Endodermal cell (in vitro differentiated cells): ENCODE data around the gene COL4A2. TPM values are rescaled to one million over a fixed set of nuclear protein-coding genes. Genes with fewer than 3 reads are reported as not detected.

Experiments used
- DNase-seq: peaks from one replicate; pipeline ENCODE4 v3.0.0-alpha.2; 2017
- H3K27ac ChIP-seq: 2 replicates; pipeline ENCODE4 v1.5.1; 2013; ENCODE audit warnings: mild to moderate bottlenecking, low read depth, low read length, moderate library complexity
- H3K27me3 ChIP-seq: 2 replicates; pipeline ENCODE4 v1.6.1; 2013; ENCODE audit warnings: mild to moderate bottlenecking, low read length, moderate library complexity; ENCODE audit not compliant: insufficient read depth, control insufficient read depth, poor library complexity, severe bottlenecking
- H3K36me3 ChIP-seq: 2 replicates; pipeline ENCODE4 v1.7.0; 2013; ENCODE audit warnings: mild to moderate bottlenecking, low read length, moderate library complexity; ENCODE audit not compliant: control insufficient read depth, insufficient read depth
- H3K4me1 ChIP-seq: one replicate; pipeline ENCODE4 v1.7.0; 2013; ENCODE audit warnings: low read length; ENCODE audit not compliant: control insufficient read depth, insufficient read depth
- H3K4me3 ChIP-seq: 2 replicates; pipeline ENCODE4 v1.5.1; 2013; ENCODE audit warnings: mild to moderate bottlenecking, low read length, moderate library complexity
- H3K9ac ChIP-seq: 2 replicates; pipeline ENCODE4 v1.6.1; 2013; ENCODE audit warnings: mild to moderate bottlenecking, low read length, moderate library complexity; ENCODE audit not compliant: poor library complexity, severe bottlenecking; ENCODE audit errors: extremely low read depth
- H3K9me3 ChIP-seq: 2 replicates; pipeline ENCODE4 v1.6.1; 2013; ENCODE audit warnings: mild to moderate bottlenecking, low read length, moderate library complexity; ENCODE audit not compliant: control insufficient read depth
- H3K27ac Mint-ChIP-seq: 2 replicates; pipeline ENCODE4 v1.8.0; 2020; ENCODE audit warnings: mixed read lengths
- H3K27me3 Mint-ChIP-seq: 2 replicates; pipeline ENCODE4 v1.8.0; 2021; ENCODE audit warnings: mild to moderate bottlenecking, mixed read lengths; ENCODE audit not compliant: insufficient read depth
- H3K36me3 Mint-ChIP-seq: 2 replicates; pipeline ENCODE4 v1.8.0; 2020; ENCODE audit warnings: low read depth, mixed read lengths
- H3K4me1 Mint-ChIP-seq: 2 replicates; pipeline ENCODE4 v1.8.0; 2020; ENCODE audit warnings: mixed read lengths
- H3K4me3 Mint-ChIP-seq: 2 replicates; pipeline ENCODE4 v1.8.0; 2020; ENCODE audit warnings: mild to moderate bottlenecking, moderate library complexity, mixed read lengths
- H3K9me3 Mint-ChIP-seq: 2 replicates; pipeline ENCODE4 v1.8.0; 2020; ENCODE audit warnings: mild to moderate bottlenecking, mixed read lengths
- WGBS, 2 experiments: methylation state at CpG; one replicate each; pipeline versions ENCODE4 v1.1.5 to v1.1.7; 2013; ENCODE audit warnings: missing lambda C conversion rate in 2 of 2, mixed read lengths in 1 of 2; ENCODE audit not compliant: insufficient coverage in 1 of 2, insufficient read length in 1 of 2; 5-methylcytosine and 5-hydroxymethylcytosine counted together
- total RNA-seq, 2 donors: library from RNA; stranded (reverse); fragmentation: NEBNext Ultra II Directional in 1 of 2; extraction: Animal tissue kit (Norgen Biotek cat#: 25700) in 1 of 2; gene quantifications; 2 replicates in 1 of 2; 3 replicates in 1 of 2; pipeline ENCODE4 v1.2.1, GENCODE V29; 2021
- TF ChIP-seq, protein P1 (sequence below): fragments of 200-600 bp; sonication (generic); conservative IDR thresholded peaks from 2 replicates; pipeline ENCODE4 v1.5.0; 2021; ENCODE audit warnings: antibody characterized with exemption, mild to moderate bottlenecking

Gene COL4A2
- total RNA-seq, 2 donors from 2014 or later, result 388 to 398 TPM

DNA sequence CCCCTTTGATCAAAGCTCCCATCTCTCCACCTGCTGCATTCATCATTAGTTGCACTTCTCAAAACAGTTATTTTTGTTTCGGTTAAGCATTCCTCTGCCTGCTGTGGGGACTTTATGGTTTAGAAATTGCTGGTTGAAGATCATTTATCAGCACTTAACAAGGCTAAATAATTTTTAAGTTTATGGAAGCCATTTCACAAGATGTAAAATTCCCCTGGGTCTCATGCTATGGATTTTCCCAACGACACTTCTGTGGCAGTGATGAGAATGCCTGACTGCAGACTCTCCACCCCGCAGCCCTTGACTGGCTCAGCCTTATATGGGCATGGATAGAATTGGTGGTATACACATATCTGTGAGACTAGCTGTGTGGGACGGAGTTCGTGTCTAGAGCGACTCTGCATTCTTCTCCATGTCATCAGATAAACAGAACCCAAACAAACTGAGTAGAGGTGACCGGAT lies 52.8 kb downstream of the COL4A2 start:
- DNase-seq, result peak; percentile 38
- H3K27me3 Mint-ChIP-seq, result no peaks in the 10 kb centered on the region
- no peak overlapping the region for H3K4me3 Mint-ChIP-seq
- Histone ChIP-seq H3K36me3 (peaks cover 70% of the 10 kb centered on the region), H3K9me3 (no peaks in the 10 kb centered on the region), H3K4me3 (no peak overlapping the region), H3K4me1 (peaks cover 18% of the 10 kb centered on the region), H3K27me3 (no peaks in the 10 kb centered on the region), H3K9ac (no peak overlapping the region), H3K27ac (no peak overlapping the region)
- 85 to 100% methylated on average over 1 to 7 of the region's 7 CpGs for WGBS, 2 experiments
- no peaks in the 10 kb centered on the region for H3K9me3 Mint-ChIP-seq
- H3K4me1 Mint-ChIP-seq, result peaks cover 22% of the 10 kb centered on the region
- H3K36me3 Mint-ChIP-seq, result peaks cover 63% of the 10 kb centered on the region
- TF ChIP-seq, protein P1, sequence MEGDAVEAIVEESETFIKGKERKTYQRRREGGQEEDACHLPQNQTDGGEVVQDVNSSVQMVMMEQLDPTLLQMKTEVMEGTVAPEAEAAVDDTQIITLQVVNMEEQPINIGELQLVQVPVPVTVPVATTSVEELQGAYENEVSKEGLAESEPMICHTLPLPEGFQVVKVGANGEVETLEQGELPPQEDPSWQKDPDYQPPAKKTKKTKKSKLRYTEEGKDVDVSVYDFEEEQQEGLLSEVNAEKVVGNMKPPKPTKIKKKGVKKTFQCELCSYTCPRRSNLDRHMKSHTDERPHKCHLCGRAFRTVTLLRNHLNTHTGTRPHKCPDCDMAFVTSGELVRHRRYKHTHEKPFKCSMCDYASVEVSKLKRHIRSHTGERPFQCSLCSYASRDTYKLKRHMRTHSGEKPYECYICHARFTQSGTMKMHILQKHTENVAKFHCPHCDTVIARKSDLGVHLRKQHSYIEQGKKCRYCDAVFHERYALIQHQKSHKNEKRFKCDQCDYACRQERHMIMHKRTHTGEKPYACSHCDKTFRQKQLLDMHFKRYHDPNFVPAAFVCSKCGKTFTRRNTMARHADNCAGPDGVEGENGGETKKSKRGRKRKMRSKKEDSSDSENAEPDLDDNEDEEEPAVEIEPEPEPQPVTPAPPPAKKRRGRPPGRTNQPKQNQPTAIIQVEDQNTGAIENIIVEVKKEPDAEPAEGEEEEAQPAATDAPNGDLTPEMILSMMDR, result no peak
- H3K27ac Mint-ChIP-seq, result no peak overlapping the region

DNA sequence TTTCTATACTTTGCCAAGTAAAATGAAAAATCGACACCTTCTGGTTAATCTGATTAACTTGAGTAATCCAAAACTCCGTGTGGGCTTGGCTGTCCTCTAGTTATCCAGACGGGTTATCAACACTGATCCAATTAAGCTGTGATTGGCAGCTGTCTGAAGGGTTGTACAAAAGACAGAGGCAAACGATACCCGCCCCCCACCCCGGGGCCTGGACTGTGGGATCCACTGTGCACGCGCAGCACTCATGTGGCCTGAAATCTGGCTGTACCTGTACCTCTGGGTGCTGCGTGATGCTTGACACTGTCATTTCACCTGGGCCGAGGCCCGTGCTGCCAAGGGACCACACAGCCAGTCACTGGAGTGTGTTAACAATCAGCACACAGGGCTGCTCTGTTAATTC lies 53.5 kb downstream of the COL4A2 start:
- Histone ChIP-seq H3K27me3 (no peaks in the 10 kb centered on the region), H3K9me3 (no peaks in the 10 kb centered on the region), H3K4me1 (peaks cover 18% of the 10 kb centered on the region), H3K36me3 (peaks cover 75% of the 10 kb centered on the region), H3K27ac (no peak overlapping the region), H3K4me3 (no peak overlapping the region), H3K9ac (no peak overlapping the region)
- no peak overlapping the region for H3K4me3 Mint-ChIP-seq
- TF ChIP-seq, protein P1, result no peak
- H3K27ac Mint-ChIP-seq, result no peak overlapping the region
- DNase-seq, result no peak
- H3K4me1 Mint-ChIP-seq, result peaks cover 20% of the 10 kb centered on the region
- peaks cover 67% of the 10 kb centered on the region for H3K36me3 Mint-ChIP-seq
- WGBS, 2 experiments, result 63 to 78% methylated on average over 4 to 11 of the region's 11 CpGs
- no peaks in the 10 kb centered on the region for H3K9me3 Mint-ChIP-seq
- no peaks in the 10 kb centered on the region for H3K27me3 Mint-ChIP-seq

DNA sequence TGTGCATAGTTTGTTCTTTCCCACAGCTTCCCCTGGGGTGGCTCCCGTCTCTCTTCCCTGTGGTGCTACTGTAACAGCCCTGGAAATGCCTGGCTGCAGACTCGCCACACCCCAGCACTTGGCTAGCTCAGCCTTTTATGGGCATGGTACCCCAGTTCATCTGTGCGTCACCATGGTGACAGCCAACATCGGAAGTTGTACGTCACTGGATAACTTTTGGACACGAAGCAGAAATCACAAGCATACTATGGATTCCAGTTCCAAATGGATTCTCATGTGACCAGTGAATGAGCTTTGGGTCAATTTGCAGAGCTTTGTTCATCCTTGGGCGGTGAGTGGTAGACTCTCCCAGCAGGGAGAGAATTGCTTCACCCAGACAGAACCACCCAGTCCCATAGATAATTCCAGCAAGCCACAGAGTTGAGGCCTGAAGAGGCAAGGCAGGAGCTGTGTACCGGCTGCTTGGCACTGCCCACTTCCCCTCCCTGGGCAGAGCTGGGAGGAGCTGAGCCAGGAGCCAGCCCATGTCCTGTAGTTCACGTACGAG lies 54.4 kb downstream of the COL4A2 start:
- no peaks in the 10 kb centered on the region for H3K9me3 ChIP-seq
- no peak overlapping the region for H3K4me3 Mint-ChIP-seq
- H3K36me3 ChIP-seq, result peaks cover 82% of the 10 kb centered on the region
- H3K4me3 ChIP-seq, result no peak overlapping the region
- peaks cover 69% of the 10 kb centered on the region for H3K36me3 Mint-ChIP-seq
- H3K27ac ChIP-seq, result no peak overlapping the region
- H3K9me3 Mint-ChIP-seq, result no peaks in the 10 kb centered on the region
- H3K4me1 Mint-ChIP-seq, result peaks cover 20% of the 10 kb centered on the region
- H3K4me1 ChIP-seq, result peaks cover 18% of the 10 kb centered on the region
- H3K27ac Mint-ChIP-seq, result peak overlapping the region; percentile 26
- no peaks in the 10 kb centered on the region for H3K27me3 ChIP-seq
- TF ChIP-seq, protein P1, result no peak
- no peak overlapping the region for H3K9ac ChIP-seq
- WGBS, 2 experiments, result 94% methylated on average over 10 of the region's 10 CpGs
- H3K27me3 Mint-ChIP-seq, result no peaks in the 10 kb centered on the region
- no peak for DNase-seq
